GM12872 (cell line): ENCODE data around the gene SBK3.

ENCODE experiments used
- TF ChIP-seq, protein P1 (sequence below): IDR thresholded peaks from 3 replicates; pipeline ENCODE4 v1.5.1; 2011; ENCODE audit warnings: low read depth, mild to moderate bottlenecking, low read length, moderate library complexity; ENCODE audit not compliant: insufficient read depth

SBK3 gene

GRCh38 chr19:55579766-55580621 is 34.7 kb upstream of the SBK3 start:
- TF ChIP-seq, protein P1, sequence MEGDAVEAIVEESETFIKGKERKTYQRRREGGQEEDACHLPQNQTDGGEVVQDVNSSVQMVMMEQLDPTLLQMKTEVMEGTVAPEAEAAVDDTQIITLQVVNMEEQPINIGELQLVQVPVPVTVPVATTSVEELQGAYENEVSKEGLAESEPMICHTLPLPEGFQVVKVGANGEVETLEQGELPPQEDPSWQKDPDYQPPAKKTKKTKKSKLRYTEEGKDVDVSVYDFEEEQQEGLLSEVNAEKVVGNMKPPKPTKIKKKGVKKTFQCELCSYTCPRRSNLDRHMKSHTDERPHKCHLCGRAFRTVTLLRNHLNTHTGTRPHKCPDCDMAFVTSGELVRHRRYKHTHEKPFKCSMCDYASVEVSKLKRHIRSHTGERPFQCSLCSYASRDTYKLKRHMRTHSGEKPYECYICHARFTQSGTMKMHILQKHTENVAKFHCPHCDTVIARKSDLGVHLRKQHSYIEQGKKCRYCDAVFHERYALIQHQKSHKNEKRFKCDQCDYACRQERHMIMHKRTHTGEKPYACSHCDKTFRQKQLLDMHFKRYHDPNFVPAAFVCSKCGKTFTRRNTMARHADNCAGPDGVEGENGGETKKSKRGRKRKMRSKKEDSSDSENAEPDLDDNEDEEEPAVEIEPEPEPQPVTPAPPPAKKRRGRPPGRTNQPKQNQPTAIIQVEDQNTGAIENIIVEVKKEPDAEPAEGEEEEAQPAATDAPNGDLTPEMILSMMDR, result no peak

GRCh38 chr19:55578761-55579747 is 33.7 kb upstream of the SBK3 start:
- TF ChIP-seq, protein P1, result no peak

DNA sequence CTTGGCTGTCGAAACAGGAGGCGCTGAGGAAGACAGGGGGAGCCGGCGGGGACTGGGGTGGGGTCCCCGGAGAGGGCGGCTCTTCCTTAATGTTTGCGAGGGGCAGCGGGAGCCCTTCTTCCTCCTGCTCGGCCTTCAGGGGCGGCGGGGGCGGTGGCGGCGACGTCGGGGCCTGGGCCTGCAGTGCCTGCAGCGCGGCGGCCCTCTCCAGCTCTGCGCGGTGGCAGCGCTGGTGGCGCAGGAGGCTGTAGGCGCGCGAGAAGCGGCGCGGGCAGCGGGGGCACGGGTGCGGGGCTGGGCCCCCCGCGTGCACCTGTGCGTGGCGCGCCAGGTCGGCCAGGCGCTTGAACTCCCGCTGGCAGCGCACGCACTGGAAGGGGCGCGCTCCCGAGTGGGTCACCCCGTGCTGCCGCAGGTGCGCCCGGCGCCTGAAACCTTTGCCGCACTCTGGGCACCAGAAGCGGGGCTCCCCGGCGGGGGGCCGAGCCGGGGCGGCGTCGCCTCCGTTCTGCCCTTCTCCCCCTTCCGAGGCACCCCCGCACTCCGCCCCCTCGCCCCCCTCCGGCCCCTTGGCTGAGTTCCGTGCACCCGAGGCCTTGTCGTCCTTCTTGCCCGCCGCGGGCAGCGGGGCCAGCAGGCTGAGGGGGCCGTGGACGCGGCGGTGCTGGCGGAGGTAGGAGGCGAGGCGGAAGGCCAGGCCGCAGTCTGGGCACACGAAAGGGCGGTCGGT is 32.9 kb upstream of the SBK3 start:
- TF ChIP-seq, protein P1, result no peak

DNA sequence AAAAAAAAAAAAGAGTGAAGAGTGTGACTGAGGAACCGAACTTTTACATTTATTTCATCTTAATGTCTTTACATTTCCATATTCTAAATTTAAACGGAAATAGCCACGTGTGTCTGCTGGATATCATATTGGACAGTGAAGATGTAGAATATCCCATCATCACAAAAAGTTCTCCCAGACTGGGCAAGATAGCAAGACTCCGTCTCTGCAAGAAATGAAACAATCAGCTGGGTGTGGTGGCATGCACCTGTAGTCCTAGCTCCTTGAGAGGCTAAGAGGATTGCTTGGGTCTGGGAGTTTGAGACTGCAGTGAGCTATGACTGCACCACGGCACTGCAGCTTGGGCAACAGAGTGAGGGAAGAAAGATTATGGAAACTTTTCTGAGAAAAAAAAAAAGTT is 31.4 kb upstream of the SBK3 start:
- TF ChIP-seq, protein P1, result no peak

- TF ChIP-seq, protein P1, result no peak
These were observed 22.5 kb upstream of the SBK3 start for GRCh38 chr19:55567708-55568328.

DNA sequence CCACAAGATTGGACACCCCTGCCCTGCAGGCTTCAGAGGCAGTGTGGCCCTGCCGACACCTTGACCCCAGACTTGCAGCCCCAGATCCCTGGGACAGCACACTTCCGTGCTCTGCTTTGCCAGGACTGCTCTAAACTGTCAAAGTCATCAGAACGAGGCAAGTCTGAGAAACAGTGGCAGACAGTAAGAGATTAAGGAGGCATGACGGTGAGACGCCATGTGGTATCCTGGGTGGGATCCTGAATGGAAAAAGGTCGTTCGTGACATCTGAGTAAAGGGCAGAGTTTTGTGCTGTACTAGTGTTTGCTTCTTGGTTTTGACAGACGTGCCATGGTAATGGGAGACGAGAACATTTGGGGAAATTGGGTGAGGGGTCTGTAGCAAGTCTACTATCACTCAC is 21.5 kb upstream of the SBK3 start:
- TF ChIP-seq, protein P1, result no peak
